HFF-Myc (cell line): ENCODE measurements around the gene BNIP1.
"Not testable (repeated sequence)": the region's sequence is repeated elsewhere in the genome, so short reads cannot be mapped to it uniquely, and the experiment has no call there.

Experiments
- DNase-seq: peaks from one replicate; pipeline ENCODE4 v3.0.0-alpha.2; 2011; ENCODE audit warnings: low read depth; ENCODE audit errors: extremely low read depth
- H3K4me3 ChIP-seq: replicated peaks from 2 replicates; pipeline ENCODE4 v1.5.1; 2011; ENCODE audit warnings: low read depth, mild to moderate bottlenecking, control low read depth, low read length
- CTCF ChIP-seq: IDR thresholded peaks from 2 replicates; pipeline ENCODE4 v1.5.1; 2012; ENCODE audit warnings: mild to moderate bottlenecking, low read depth, low read length, control low read depth; ENCODE audit errors: missing control alignments

The BNIP1 gene

GRCh38 chr5:173114536-173114935, 29.8 kb upstream of the BNIP1 start:
- no peak for DNase-seq
- no peak overlapping the region for H3K4me3 ChIP-seq
- no peak for TF ChIP-seq CTCF

GRCh38 chr5:173119719-173120118, 24.6 kb upstream of the BNIP1 start:
- no peak for TF ChIP-seq CTCF
- no peak for DNase-seq
- no peak overlapping the region for H3K4me3 ChIP-seq

GRCh38 chr5:173123416-173123815, 20.9 kb upstream of the BNIP1 start:
- DNase-seq, result no peak
- no peak for TF ChIP-seq CTCF

GRCh38 chr5:173132166-173132565, 12.2 kb upstream of the BNIP1 start:
- not testable (repeated sequence) for DNase-seq, H3K4me3 ChIP-seq

More at GRCh38 chr5:173123416-173123815, 20.9 kb upstream of the BNIP1 start:
- H3K4me3 ChIP-seq, result no peak overlapping the region

- no peak overlapping the region for H3K4me3 ChIP-seq
- DNase-seq, result no peak
- TF ChIP-seq CTCF, result no peak
Measured at GRCh38 chr5:173138707-173139106, 5.6 kb upstream of the BNIP1 start.

- no peak overlapping the region for H3K4me3 ChIP-seq
- DNase-seq, result no peak
- TF ChIP-seq CTCF, result no peak
Measured at GRCh38 chr5:173139631-173140030, 4.7 kb upstream of the BNIP1 start.

- no peak overlapping the region for H3K4me3 ChIP-seq
- no peak for DNase-seq
- TF ChIP-seq CTCF, result no peak
Measured at GRCh38 chr5:173140769-173141168, 3.6 kb upstream of the BNIP1 start.
